Body of pancreas (tissue), 4 donors: ENCODE results near the gene POU2AF1. TPM values are rescaled to one million over a fixed set of nuclear protein-coding genes. Genes with fewer than 3 reads are reported as not detected.

Source experiments
- microRNA-seq, 2 donors: library from miRNA; unstranded; fragments of <30 nt; microRNA quantifications; one replicate each; pipeline ENCODE4, GENCODE V29; 2016; ENCODE audit warnings: borderline number of aligned reads in 2 of 2, borderline replicate concordance in 2 of 2
- small RNA-seq: library from RNA; depleted of rRNA; stranded (forward); fragments of <200 nt; gene quantifications from one replicate; pipeline ENCODE3, GENCODE V24; 2016
- total RNA-seq, 2 donors: library from RNA; depleted of rRNA; stranded (reverse); fragments of >200 nt; gene quantifications; one replicate each; pipeline ENCODE4 v1.1.0, GENCODE V29; 2016

POU2AF1 gene
- total RNA-seq, 2 donors from 2014 or later = 8.9 TPM; not detected in 1

Small RNA genes within 50 kb of the gene (microRNA-seq; reads per million reads assigned to microRNA genes)
- gene MIR4491 = 0 reads per million in 2 donors

Small RNA genes within 50 kb of the gene (small RNA-seq; reads per million reads assigned to genes)
- gene MIR4491 (not detected), gene RNU2-60P (not detected)

Other genes with a start within 250 kb of the POU2AF1 start
- gene POU2AF2, start 133.6 kb downstream of the POU2AF1 start, total RNA-seq = not detected
- 10 to 100 TPM in 1 of 2 donors, 1 to 10 TPM in 1; 1.0 to 10.9 TPM for gene POU2AF3, start 80.7 kb downstream of the POU2AF1 start, total RNA-seq
- gene BTG4, start 133.1 kb upstream of the POU2AF1 start, total RNA-seq = not detected
- gene HOATZ, start 135.5 kb upstream of the POU2AF1 start, total RNA-seq = not detected
- 1 to 10 TPM; 5.9 to 8.3 TPM for gene LAYN, start 161.4 kb upstream of the POU2AF1 start, total RNA-seq
- 10 to 100 TPM; 15.3 to 16.5 TPM for gene SIK2, start 223.2 kb upstream of the POU2AF1 start, total RNA-seq